ENCODE data around the gene NDUFS2.
A peak's percentile ranks its signal among the peaks of the same experiment; 100 is the strongest.

The NDUFS2 gene

DNA sequence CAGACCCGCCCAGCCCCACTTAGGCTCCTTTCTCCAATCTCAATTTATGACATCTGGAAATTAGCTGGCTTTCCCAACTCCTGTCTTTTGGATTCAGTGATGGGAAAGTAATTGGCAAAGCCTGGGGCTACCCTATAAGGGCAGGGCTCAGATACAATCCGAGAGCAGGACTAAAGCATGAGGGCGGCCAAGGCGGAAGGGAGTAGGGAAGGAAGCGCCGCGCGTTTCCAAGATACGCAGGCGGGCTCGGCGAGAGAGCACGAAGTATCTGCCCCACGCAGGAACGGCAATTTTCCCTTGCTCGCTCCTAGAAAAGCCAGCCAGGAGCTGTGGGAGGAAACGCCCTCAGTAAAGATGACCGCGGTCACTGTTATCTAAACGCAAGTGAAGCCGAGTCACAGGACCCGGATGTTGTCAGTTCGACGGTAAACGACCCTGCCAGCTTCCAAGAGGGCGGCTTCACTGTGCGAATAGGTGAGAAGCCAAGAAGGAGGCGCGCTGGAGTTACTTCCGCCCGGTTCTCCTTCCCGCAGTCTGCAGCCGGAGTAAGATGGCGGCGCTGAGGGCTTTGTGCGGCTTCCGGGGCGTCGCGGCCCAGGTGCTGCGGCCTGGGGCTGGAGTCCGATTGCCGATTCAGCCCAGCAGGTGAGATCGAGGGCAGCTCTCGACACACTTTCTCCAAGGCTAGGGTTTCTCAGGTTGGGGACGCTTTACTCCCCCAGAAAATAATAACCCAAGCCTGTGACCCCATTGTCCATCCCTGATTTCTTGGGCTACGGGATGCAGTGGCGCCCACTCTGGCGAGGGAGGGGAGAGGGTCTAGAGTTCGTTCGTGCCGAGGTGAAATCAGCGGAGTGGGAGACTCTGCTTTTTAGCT, at the start of gene NDUFS2:
TSS of gene NDUFS2 (plus strand) at position 532 of the 877 bp plus-strand sequence. CDS start at position 551, 19 bp downstream.
- peak; percentile 95 for DNase-seq

DNA sequence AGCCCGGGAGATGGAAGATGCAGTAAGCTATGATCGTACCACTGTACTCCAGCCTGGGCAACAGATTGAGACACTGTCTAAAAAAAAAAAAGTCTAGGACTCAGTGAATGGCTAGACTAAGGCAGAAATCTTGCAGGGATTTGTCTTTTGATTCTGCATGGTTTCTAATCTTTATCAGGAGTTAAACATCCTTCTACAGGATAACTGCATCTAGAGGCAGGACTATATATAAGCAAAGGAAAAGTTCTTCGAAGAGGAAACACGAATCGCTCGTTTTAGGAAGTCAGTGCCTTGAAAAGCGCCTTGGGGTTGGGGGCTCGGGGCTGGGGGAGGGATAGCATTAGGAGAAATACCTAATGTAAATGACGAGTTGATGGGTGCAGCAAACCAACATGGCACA, 49.0 kb upstream of the NDUFS2 start:
- DNase-seq: no peak

DNA sequence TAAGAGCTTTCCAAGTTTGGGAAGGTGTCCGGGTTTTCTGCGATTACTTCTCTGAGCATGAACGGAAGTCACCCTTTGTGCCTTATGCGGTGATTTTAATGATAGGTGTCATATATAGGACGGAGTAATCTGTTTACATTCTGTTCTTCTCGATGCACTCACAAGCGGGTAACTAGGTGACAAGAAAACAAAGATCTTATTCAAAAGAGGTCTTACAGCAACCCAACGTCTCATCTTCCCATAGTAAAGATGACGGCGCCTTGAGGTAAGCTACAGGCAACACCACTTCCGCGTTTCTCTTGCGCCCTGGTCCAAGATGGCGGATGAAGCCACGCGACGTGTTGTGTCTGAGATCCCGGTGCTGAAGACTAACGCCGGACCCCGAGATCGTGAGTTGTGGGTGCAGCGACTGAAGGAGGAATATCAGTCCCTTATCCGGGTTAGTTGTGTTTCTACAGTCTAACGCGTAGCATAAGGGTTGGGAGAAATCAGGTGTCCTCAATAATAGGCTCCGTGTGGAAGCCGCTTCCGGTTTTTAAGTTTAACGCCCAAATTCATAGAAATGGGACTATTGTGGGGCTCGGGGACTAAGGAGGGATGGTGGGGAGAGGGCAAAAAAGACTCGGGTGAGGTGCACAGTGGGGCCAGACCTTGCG, 48.4 kb upstream of the NDUFS2 start, which contains the start of gene UFC1:
TSS of gene UFC1 (plus strand) at position 297 of the 656 bp plus-strand sequence. CDS start at position 317, 20 bp downstream.
- peak; percentile 78 for DNase-seq

DNA sequence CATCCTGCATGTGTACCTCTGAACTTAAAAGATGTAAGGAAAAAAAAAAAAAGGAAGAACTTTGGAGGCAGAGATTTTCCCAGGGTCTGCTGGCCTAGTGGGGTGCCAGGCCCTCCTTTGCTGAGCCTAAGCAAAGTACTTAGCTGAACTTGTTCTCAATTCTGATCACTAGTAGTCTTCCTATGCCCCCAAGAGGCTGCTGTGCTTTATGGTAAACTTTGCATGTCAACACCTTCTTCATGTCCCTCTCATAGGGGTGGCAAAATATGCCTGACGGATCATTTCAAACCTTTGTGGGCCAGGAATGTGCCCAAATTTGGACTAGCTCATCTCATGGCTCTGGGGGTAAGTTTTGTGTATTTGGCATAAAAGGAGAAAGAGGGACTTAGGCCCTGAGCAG, 44.3 kb upstream of the NDUFS2 start:
- DNase-seq: no peak

DNA sequence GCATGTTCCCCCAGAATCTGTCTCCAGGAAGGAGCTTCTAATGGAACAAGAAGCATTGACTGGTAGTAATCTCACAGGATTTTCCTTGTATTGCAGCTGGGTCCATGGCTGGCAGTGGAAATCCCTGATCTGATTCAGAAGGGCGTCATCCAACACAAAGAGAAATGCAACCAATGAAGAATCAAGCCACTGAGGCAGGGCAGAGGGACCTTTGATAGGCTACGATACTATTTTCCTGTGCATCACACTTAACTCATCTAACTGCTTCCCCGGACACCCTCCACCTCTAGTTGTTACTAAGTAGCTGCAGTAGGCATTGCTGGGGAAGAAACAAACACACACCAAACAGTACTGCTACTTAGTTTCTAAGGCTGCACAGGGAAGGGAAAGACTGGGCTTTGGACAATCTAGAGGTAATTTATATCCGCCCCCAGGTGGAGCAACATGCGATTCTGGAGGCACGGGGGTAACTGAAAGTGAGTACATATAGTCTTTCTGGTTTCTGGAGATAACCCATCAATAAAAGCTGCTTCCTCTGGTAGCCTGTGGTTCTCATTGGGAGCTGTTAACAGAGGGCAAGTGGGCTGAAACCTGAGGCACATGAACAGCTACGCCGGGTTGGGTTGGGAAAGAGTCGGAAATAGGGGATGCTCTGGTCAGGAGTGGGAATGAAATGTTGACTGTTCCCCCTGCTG, 43.7 kb upstream of the NDUFS2 start:
- DNase-seq: no peak

DNA sequence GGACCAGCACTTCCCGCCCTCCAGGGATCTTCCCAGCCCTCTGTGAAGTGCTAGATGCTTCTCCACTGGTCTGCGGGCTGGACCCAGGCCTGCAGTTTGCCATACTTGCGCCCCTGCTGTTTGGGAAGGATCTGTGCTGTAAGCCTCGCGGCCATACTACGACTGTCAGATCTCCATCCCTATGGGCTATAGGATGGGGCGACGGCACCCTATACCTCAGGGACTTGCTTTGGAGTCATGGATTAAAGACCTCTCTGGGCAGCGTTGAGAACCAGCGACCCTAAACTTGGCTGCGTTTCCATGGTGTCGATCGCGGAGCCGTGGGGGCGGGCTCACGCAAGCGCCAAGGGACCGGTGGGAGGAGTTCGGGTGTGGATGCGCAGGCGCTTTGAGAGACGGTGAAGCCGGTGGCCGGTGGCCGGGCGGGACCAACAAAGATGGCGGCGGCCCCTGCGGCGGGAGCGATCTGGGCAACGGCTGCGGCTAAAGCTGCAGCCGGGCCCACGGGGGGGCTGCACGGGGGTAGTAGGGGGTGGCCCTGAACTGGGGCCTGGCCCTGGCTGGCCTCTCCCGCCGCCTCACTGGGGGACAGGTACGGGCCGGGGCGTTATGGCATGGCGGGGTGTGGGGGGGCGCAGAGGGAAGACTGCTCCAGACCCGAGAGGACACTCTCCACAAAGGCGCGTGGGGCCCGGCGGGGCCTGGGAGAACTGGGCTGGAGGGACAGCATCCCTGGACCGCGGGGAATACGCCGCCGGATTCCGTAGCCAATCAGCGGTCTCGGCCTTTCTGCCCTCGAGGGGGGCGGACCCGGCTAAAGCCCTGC, 42.9 kb upstream of the NDUFS2 start, which contains the start of gene USP21:
TSS of gene USP21 (plus strand) at position 414 of the 826 bp plus-strand sequence. CDS start 1,141 bp downstream, outside the sequence.
- peak; percentile 86 for DNase-seq

DNA sequence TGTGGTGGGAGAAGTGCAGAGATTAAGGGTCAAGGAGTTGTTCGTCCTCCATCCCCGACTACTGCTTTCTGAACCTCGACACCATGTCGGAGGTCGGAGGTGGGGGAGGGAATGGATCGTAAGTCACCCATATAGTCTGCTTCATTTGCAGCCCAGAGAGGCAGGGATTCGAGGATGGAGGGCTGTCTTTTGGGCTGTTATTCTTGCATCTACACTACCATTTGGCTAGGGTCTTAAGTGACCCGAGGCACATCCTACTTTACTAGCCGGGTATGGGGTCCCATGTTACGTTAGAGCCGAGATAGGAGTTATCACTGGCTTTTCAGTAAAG, 42.3 kb upstream of the NDUFS2 start:
- DNase-seq: no peak

DNA sequence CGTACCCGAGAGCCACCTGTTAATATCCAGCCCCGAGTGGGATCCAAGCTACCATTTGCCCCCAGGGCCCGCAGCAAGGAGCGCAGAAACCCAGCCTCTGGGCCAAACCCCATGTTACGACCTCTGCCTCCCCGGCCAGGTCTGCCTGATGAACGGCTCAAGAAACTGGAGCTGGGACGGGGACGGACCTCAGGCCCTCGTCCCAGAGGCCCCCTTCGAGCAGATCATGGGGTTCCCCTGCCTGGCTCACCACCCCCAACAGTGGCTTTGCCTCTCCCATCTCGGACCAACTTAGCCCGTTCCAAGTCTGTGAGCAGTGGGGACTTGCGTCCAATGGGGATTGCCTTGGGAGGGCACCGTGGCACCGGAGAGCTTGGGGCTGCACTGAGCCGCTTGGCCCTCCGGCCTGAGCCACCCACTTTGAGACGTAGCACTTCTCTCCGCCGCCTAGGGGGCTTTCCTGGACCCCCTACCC, 41.5 kb upstream of the NDUFS2 start:
- no peak for DNase-seq

DNA sequence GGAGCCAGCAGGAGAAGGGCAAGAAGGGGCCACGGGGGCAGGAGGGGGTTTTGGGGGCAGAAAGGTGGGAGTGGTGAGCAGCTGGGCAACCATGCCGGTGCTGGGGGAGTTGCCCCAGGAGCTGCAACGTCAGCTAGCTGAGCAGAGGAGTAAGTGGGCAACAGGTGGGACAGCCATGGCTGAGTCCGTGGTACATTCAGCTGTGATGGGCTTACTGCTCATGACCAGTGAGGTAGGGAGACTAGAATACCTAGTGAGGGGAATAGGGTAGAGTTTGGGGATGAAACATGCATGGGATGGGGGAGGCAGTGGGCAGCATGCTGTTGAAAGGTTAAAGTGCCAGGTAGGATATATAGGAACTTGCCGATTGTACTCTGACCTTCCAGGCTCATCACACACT, 40.5 kb upstream of the NDUFS2 start:
- no peak for DNase-seq

DNA sequence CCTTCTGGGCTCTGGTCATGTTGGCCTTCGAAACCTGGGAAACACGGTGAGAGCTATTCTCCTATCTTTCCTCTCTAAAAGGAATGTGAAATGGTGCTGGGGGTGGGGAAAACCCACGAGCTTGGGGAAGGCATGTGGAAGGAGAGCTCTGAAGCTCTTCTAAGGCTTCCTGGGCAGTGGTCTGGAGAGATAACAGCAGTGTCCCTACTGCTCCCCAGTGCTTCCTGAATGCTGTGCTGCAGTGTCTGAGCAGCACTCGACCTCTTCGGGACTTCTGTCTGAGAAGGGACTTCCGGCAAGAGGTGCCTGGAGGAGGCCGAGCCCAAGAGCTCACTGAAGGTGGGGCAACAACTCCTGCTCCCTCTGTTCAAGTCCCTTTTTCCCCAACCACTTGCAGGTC, 40.1 kb upstream of the NDUFS2 start:
- DNase-seq: no peak

DNA sequence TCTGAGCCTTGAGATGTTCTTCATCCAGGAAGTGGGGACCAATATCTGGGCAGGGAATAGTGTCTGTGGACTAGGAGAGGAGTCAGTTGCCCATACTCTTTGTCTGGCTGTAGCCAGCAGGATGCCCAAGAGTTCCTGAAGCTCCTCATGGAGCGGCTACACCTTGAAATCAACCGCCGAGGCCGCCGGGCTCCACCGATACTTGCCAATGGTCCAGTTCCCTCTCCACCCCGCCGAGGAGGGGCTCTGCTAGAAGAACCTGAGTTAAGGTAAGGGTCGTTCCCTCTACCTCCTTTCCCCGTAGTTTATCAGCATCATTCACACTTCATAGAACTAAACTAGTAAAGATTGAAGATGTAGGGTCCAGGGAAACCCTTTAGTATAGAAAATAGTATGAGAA, 39.4 kb upstream of the NDUFS2 start:
- DNase-seq: no peak

DNA sequence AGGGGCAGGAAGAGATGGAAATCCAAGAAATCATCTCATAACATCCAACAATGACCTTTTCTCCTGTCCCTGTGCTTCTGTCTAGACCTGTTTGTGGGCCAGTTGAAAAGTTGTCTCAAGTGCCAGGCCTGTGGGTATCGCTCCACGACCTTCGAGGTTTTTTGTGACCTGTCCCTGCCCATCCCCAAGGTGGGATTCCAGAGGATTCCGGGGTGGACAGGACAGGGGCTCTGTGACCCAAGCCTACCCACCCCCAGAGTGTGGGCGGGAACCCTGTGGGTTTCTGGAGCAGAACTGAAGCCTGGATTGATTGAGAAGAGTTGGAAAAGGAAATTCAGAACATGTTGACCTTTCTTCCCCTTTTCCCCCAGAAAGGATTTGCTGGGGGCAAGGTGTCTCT, 38.4 kb upstream of the NDUFS2 start:
- DNase-seq: no peak

DNA sequence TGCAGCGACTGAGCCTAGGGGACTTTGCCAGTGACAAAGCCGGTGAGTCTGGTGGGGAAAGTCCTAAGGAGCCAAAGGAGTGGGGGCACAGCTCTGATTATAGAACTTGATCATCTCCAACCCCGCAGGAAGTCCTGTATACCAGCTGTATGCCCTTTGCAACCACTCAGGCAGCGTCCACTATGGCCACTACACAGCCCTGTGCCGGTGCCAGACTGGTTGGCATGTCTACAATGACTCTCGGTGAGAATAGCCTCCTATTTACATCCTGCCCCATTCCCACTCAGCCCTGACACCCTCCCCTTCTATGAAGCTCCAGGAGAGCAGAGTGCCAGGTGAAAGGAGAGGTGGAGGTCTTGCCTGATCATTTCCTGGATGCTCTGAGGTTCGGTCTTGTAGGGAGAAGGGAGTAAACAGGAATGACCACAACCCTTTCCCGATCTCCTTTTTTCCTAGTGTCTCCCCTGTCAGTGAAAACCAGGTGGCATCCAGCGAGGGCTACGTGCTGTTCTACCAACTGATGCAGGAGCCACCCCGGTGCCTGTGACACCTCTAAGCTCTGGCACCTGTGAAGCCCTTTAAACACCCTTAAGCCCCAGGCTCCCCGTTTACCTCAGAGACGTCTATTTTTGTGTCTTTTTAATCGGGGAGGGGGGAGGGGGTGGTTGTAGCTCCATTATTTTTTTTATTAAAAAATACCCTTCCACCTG, 37.1 kb upstream of the NDUFS2 start:
- DNase-seq: no peak

DNA sequence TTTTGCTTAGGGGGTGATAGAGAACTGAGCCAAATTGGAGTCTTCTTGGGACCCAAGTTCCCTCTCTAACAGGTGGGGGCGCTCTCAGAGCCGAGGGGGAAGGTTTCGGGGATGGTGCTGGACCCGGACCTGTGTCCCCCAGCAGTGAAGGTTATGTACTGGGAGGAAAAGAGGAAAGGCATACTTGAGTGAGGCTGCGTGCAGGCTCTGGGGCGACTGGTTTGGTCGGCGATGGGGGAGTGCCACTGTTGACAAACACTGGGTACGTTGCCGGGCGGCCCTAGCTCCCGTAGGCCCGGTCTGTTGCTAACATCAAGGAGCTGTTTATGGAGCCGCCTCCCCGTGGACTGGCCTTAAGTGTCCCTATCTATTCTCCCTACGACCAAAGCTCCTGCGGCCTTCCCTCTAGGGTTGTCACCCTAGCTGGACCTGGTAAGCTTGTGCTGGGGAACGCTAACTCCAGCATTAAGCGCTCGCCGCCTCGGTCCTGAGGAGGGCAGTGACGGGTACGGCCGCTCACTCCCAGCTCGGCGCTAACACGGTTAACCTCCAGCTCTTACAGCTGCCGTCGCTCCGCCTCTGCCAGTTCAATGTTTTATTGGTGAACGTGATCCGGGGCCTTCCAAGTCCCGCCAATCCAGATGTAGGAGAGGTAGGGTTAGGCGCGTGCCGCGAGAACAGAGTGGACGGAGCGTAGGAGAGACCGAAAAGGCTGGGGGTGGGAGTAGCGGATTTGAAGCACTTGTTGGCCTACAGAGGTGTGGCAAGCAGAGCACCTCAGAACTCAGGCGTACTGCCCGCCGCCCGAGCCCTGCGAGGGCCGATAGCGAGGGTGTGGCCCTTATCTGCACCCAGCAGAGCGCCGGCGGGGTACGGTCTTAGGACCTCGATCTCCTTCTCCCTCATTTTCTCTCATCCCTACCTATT, 36.2 kb upstream of the NDUFS2 start, which contains the start of gene PPOX:
TSS of gene PPOX (plus strand) at position 685 of the 927 bp plus-strand sequence. CDS start 422 bp downstream, outside the sequence.
- DNase-seq: peak; percentile 95

DNA sequence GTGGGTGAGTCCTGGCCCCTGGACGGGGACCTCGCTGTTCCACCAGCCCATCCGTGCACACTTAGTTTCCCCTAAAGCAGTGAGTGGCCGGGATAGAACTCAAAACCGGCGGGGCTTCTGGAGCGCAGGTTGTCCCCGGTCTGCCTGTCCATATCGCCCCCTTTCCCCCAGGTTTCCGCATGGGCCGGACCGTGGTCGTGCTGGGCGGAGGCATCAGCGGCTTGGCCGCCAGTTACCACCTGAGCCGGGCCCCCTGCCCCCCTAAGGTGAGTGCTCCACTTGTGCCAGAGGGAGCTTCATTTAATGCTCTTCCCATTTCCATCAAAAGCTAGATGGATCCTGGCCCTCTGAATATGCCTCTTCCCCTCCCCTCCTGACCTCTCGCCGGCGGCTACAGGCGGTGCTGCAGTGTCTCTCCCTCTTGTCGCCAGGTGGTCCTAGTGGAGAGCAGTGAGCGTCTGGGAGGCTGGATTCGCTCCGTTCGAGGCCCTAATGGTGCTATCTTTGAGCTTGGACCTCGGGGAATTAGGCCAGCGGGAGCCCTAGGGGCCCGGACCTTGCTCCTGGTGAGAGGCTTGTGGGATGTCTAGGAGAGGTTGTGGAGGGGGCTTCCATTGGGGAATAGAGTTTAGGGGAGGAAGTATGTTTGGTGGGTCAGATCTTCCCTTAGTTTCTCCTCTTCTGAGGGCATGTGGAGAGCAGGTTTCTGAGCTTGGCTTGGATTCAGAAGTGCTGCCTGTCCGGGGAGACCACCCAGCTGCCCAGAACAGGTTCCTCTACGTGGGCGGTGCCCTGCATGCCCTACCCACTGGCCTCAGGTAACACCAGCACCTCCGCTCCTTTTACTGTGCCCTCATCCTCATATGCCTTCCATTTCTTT, 35.3 kb upstream of the NDUFS2 start:
- DNase-seq: no peak

DNA sequence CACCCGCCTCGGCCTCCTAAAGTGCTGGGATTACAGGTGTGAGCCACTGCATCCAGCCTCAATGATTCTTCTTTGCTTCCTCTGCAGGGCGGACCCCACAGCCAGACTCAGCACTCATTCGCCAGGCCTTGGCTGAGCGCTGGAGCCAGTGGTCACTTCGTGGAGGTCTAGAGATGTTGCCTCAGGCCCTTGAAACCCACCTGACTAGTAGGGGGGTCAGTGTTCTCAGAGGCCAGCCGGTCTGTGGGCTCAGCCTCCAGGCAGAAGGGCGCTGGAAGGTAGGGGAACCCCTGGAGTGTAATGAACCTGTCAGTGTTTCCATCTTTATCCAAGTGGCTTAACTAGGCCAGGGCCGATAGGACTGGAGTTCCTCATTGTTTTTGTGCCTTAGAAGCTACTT, 33.3 kb upstream of the NDUFS2 start:
- no peak for DNase-seq

DNA sequence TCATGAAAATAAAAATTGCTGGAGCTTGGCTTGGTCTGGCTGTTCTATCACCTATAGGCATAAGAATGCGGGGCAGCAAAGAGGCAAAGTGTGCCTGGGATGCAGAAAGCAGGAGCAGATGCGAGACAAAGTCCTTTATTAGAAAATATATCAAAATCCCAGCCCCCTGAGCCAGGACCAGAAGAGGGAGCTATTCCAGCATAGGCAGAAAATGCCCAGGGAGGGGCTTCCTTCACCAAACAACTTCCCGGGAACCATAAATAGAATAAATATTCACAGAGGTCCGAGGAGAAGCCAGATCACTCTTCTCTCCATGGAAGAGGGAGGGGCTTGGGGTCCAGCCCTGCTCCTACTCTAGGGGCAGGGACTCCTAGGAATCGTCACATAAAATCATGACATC, 31.0 kb upstream of the NDUFS2 start:
- no peak for DNase-seq

DNA sequence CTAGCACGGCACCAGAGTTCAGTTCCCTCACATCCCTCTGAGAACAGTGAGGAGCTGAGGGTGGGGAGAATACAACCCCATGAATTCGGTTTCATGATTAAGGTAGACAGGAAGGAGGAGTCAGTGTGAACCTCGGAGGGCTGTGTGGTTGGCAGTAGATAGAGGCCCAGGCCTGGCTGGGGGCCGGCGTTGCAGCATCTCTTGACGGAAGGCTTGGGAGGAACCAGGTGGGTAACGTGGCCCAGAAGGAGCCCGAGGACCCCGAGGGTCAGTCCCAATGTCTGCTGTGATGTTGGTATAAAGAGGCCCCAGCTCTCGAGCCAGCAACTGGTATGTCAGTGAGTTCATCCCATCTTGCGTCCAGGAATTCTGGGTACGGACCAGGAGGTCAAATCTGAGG, 30.5 kb upstream of the NDUFS2 start:
- no peak for DNase-seq

DNA sequence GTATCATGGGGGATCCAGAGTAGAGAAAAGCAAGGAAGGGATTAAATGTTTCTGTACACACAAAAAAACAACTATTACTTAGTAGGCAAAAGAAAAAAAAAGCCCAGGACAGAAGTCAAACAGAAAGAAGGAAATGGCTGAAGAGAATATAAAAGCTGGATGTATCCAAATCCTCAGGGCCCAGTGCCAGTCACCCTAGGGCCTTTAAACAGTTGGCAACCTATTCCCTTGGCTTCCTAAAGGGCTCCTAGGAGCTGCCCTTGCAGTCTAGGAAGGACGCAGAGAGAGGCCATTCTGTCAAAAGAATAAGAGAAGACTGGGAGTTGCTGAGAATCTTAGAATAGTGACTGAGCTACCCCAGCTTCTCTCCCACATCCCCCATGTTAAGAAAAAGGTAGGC, 29.8 kb upstream of the NDUFS2 start:
- no peak for DNase-seq
